Glutamatergic neuron (in vitro differentiated cells): ENCODE data around the gene KRT37. TPM values are rescaled to one million over a fixed set of nuclear protein-coding genes. Genes with fewer than 3 reads are reported as not detected.

Experiments used
- DNase-seq: peaks from one replicate; pipeline ENCODE4 v3.0.0; 2022
- H3K27ac Mint-ChIP-seq: one replicate; pipeline ENCODE4 v1.8.0; 2020; ENCODE audit warnings: mild to moderate bottlenecking, mixed read lengths, inconsistent platforms; ENCODE audit not compliant: unreplicated experiment
- H3K27me3 Mint-ChIP-seq: one replicate; pipeline ENCODE4 v1.8.0; 2020; ENCODE audit warnings: mild to moderate bottlenecking, moderate library complexity, mixed read lengths, inconsistent platforms; ENCODE audit not compliant: unreplicated experiment
- H3K36me3 Mint-ChIP-seq: one replicate; pipeline ENCODE4 v1.8.0; 2020; ENCODE audit warnings: mild to moderate bottlenecking, mixed read lengths, inconsistent platforms; ENCODE audit not compliant: unreplicated experiment
- H3K4me1 Mint-ChIP-seq: one replicate; pipeline ENCODE4 v1.8.0; 2020; ENCODE audit warnings: mild to moderate bottlenecking, low read depth, mixed read lengths, inconsistent platforms; ENCODE audit not compliant: unreplicated experiment
- H3K4me3 Mint-ChIP-seq: one replicate; pipeline ENCODE4 v1.8.0; 2020; ENCODE audit warnings: mild to moderate bottlenecking, mixed read lengths, inconsistent platforms; ENCODE audit not compliant: unreplicated experiment
- H3K9me3 Mint-ChIP-seq: one replicate; pipeline ENCODE4 v1.8.0; 2020; ENCODE audit warnings: mild to moderate bottlenecking, moderate library complexity, mixed read lengths, inconsistent platforms; ENCODE audit not compliant: unreplicated experiment
- total RNA-seq: library from RNA; stranded (reverse); fragmentation: NEBNext Ultra II Directional; extraction: Animal tissue kit (Norgen Biotek cat#: 25700); gene quantifications from one replicate; pipeline ENCODE4 v1.2.1, GENCODE V29; 2021; ENCODE audit not compliant: unreplicated experiment
- TF ChIP-seq, protein P1 (sequence below): fragments of 200-600 bp; sonication (generic); IDR thresholded peaks from one replicate; pipeline ENCODE4 v1.5.0; 2021; ENCODE audit not compliant: partially characterized antibody, unreplicated experiment

KRT37 gene
- total RNA-seq, 1 donor from 2014 or later = not detected

DNA sequence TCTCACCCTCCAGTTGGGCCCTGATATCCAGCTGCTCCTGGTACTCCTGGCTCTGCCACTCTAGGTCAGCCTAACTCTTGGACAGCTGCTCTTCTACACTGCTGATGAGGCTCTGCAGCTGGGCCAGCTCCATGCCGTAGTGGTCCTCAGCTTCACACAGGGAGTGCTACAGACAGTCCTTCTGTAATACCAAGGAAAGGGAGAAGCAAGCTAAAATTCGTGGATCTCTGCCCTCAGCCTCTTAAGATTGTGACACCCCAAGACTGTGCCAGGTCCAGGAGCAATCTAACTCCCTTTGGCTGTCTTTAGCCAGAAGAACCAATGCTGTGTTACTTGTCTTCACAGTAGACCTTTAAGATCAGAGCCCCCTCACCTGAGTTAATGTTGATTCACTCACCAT is 24.1 kb upstream of the KRT37 start:
- H3K27ac Mint-ChIP-seq = no peak overlapping the region

DNA sequence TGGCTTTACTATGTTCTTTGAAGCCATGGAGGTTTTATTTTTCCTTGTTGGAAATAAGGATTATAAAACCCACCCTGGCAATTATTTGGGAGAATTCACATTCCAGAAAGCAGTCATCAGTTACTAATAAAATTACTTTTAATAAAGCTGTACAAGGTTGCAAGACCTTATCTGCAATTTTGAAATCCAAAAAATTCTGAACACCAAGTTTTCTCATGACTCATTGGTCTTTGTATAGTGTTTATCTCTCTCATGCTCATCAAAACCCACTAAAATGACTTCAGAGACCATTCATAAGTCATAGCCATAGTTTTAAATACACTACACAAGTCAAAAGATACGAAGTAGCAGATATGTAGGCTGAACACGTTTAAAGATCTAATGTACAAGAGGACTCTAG is 22.4 kb upstream of the KRT37 start:
- Mint-ChIP-seq H3K27me3 (no peaks in the 10 kb centered on the region), H3K36me3 (no peaks in the 10 kb centered on the region), H3K4me3 (no peak overlapping the region), H3K9me3 (no peaks in the 10 kb centered on the region), H3K27ac (no peak overlapping the region), H3K4me1 (no peaks in the 10 kb centered on the region)
- TF ChIP-seq, protein P1, sequence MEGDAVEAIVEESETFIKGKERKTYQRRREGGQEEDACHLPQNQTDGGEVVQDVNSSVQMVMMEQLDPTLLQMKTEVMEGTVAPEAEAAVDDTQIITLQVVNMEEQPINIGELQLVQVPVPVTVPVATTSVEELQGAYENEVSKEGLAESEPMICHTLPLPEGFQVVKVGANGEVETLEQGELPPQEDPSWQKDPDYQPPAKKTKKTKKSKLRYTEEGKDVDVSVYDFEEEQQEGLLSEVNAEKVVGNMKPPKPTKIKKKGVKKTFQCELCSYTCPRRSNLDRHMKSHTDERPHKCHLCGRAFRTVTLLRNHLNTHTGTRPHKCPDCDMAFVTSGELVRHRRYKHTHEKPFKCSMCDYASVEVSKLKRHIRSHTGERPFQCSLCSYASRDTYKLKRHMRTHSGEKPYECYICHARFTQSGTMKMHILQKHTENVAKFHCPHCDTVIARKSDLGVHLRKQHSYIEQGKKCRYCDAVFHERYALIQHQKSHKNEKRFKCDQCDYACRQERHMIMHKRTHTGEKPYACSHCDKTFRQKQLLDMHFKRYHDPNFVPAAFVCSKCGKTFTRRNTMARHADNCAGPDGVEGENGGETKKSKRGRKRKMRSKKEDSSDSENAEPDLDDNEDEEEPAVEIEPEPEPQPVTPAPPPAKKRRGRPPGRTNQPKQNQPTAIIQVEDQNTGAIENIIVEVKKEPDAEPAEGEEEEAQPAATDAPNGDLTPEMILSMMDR = no peak
- DNase-seq = no peak

More for the DNA sequence above, 24.1 kb upstream of the KRT37 start:
- H3K4me3 Mint-ChIP-seq = no peak overlapping the region
- no peaks in the 10 kb centered on the region for H3K9me3 Mint-ChIP-seq
- peaks cover under 1% of the 10 kb centered on the region for H3K27me3 Mint-ChIP-seq
- H3K4me1 Mint-ChIP-seq = no peaks in the 10 kb centered on the region
- no peaks in the 10 kb centered on the region for H3K36me3 Mint-ChIP-seq
- TF ChIP-seq, protein P1 = no peak
- no peak for DNase-seq

DNA sequence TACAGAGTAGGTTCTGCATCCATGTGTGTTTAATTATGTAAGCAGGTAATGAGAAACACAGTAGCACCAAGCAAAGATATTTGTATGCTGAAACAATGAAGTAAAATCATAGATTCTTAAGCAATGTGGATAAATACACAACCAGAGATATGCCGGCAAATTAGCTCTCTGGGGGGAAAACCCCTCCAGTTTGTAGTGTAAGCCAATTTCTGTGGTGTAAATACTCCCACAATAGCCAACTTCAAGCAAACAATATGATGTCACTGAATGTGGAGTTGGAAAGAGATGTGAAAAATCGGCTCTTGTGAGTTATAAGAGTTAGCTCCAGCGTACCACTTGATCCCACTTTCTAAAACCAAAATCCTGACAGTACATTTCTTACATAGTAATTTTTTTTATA is 20.3 kb upstream of the KRT37 start:
- no peaks in the 10 kb centered on the region for H3K36me3 Mint-ChIP-seq
- TF ChIP-seq, protein P1 = no peak
- no peak overlapping the region for H3K27ac Mint-ChIP-seq
- no peak overlapping the region for H3K4me3 Mint-ChIP-seq
- H3K27me3 Mint-ChIP-seq = no peaks in the 10 kb centered on the region
- H3K9me3 Mint-ChIP-seq = no peaks in the 10 kb centered on the region
- H3K4me1 Mint-ChIP-seq = no peaks in the 10 kb centered on the region
- DNase-seq = no peak

DNA sequence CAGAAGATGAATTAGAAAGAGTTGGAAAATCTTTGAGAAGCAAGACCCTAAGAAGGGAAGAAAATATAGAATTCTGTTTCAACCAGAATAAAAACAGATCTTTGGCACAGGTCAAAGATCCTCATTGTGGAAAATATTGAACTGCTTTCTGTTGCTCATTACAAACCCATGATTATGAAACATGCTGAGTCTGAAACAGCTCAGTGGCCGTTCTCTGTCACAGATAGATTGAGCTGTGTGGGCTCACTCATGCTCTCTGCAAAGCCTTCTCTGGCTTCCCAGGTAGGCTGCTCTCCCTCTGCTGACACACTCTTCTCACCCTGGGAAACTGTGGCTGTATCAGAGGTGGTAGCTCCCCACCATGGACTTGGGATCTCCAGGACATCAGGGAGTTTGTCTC is 19.8 kb upstream of the KRT37 start:
- Mint-ChIP-seq H3K36me3 (no peaks in the 10 kb centered on the region), H3K9me3 (no peaks in the 10 kb centered on the region), H3K4me3 (no peak overlapping the region), H3K4me1 (no peaks in the 10 kb centered on the region), H3K27me3 (no peaks in the 10 kb centered on the region), H3K27ac (no peak overlapping the region)
- TF ChIP-seq, protein P1 = no peak
- DNase-seq = no peak

DNA sequence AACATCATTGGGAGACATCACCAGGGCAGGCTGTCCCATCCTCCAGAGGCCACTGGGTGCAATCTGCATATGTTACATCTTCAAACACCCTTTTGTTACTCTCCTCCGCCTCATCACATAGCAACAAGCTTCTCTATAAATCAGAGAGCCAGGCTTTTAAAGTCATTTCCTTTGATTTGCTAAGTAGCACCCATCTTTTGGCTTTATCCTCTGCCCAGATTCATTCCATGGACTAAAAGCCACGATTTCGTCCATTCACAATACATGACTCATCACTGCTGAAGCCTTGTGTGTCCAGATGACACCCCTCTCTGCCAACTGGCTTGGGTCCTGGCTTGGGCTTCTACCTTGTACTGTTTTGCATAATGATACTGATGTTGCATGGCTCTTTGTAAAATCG is 18.4 kb upstream of the KRT37 start:
- Mint-ChIP-seq H3K4me3 (no peak overlapping the region), H3K9me3 (no peaks in the 10 kb centered on the region), H3K4me1 (no peaks in the 10 kb centered on the region), H3K27me3 (no peaks in the 10 kb centered on the region), H3K27ac (no peak overlapping the region), H3K36me3 (no peaks in the 10 kb centered on the region)
- no peak for DNase-seq
- TF ChIP-seq, protein P1 = no peak
